SKM-1 (cell line): Measurements from ENCODE around the gene KCNV2.

Experiments
- DNase-seq: peaks from one replicate; lab custom pipeline; 2025; ENCODE audit not compliant: unreplicated experiment; lab: John Stamatoyannopoulos, UW

Gene KCNV2

DNA sequence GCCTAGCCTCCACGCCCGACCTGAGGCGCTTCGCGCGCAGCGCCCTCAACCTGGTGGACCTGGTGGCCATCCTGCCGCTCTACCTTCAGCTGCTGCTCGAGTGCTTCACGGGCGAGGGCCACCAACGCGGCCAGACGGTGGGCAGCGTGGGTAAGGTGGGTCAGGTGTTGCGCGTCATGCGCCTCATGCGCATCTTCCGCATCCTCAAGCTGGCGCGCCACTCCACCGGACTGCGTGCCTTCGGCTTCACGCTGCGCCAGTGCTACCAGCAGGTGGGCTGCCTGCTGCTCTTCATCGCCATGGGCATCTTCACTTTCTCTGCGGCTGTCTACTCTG, 1.4 kb downstream of the KCNV2 start:
- no peak for DNase-seq

DNA sequence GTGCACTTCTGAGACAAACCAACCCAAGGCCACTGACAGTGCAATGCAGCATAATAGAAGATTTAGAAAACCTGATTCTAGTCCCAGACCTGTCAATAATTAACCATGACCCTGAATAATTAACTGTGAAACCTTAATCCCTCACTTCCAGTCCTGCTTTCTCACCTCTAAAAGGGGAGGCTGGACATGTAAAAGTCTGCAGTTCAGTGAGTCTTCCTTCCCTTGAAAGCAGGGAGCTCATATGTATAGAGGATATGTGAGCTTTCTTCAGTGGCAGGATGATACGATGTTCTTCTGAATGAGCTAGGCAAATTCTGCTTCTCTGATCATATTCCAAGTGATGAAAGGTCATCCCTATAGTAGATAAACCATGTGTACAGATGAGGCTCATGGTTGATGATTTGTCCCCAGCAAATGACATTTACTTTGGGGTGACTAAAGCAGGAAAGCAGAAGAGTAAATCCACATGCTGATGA, 2.9 kb downstream of the KCNV2 start:
- DNase-seq, result no peak

DNA sequence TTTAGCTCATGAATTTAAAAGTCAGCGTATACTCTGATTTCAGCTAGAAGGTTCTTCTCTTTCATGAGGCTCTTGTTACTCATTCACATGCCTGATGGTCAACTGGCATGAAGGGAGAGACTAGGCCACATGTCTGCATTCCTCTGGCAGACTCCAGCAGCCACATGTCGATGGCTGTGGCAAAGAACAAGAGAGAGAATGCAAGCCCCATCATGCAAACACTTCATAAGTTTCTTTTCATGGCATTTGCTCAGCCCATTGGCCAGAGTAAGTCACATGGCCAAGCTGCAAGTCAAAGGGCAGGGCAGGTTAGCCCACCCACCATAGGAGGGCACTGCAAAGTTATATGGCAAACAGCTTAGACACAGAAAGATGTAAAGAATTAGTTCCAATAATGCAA, 5.4 kb downstream of the KCNV2 start:
- DNase-seq, result no peak

DNA sequence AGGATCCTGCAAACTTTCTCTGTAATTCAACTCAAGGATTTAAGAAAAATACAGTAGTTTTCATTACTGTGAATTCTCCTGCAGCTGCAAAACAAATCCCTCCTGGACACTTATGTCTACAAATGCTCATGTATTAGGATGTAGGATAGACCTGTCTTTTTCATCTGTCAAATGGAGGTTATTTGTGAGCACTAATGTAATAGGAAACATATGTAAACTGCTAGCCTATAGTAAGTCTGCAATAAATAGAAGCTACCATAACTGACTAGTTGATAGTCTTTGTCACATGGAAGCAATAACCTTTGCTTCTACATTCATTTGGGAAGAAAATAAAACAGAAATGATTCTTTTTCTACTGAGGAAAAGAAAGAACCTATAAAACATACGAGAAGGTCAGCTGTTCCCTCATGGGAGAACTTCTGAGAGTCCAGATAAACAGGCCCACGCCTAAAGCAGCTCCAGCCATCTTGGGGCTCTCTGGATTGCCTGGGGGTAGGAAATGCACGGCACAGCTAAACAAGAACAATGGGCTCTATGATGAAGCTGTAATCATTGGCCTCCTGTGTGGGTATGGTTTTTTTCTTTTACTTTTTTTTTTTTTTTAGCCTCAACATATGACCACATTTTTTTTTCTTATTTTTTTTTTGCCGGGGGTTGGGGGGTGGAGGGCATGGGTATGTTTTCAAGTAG, 6.2 kb downstream of the KCNV2 start:
- DNase-seq, result no peak

DNA sequence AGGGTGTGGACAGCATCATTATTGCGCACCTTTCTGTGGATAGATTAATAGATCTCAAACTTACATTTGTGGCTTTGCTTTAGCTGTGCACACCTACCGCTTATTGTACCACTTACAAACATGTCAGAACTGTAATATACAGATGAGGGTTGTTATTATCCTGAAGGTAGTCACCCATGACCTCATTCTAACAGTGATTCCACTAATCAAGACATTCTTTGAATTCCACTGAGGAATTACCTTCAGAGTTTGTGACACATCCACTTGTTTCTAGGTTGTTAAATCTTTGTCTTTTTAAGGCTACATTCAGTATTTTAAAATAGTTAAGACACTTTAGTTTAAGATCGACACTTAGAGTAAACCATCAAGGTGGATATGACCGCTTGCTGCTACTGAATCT, 7.8 kb downstream of the KCNV2 start:
- no peak for DNase-seq

DNA sequence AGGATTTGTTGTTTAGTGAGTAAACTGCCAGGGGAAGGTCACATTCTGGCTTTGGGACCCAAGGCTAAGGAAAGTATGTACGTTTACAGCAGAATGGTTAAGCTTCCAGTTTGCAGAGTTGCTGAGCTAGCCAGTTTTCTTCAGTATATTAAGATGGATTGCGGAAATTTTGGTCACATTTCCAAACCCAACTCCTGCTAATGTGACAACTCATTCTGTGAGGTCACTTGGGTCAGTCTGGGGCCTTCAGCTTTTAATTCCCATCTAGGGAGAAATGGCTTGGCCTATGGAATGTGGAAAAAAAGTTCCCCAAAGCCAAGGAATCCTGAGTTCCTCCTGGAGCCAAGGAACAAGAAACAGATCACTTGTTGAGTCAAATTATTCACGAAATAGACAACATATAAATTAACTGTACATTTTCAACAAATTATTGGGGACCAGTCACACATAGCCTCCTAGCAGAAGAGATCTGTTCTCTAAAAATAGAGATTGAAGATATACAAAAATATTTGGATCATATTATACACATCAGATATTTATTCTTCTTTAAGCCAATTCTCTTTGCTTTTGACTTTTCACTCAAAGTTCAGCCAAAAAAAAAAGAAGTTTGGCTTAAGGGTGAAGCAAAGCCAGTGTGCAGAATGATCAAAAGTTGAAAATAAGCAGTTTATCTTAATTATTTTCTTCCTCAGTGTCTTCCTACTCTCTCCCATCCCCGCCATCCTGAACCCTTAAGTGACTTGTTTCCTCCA, 8.8 kb downstream of the KCNV2 start:
- DNase-seq, result no peak

DNA sequence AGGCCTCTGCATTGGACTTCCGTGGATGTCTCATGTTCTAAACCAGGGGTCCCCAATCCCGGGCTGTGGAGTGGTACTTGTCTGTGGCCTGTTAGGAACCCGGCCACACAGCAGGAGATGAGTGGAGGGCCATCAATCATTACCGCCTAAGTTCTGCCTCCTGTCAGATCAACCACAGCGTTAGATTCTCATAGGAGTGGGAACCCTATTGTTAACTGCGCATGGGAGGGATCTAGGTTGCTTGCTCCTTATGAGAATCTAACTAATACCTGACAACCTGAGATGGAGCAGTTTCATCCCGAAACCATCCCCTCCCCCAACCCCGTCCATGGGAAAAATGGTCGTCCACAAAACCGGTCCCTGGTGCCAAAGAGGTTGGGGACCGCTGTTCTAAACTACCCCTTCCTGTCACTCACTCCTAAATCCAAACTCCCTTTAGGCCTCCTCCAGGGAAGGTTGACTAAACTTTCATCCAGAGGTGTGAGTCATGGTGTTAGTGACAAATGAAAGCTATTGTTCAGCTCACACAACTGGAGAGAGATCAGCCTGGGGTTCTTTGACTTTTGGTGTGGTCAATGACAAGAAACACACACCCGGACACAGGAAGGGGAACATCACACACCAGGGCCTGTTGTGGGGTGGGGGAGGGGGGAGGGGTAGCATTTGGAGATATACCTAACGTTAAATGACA, 9.5 kb downstream of the KCNV2 start:
- DNase-seq, result no peak

DNA sequence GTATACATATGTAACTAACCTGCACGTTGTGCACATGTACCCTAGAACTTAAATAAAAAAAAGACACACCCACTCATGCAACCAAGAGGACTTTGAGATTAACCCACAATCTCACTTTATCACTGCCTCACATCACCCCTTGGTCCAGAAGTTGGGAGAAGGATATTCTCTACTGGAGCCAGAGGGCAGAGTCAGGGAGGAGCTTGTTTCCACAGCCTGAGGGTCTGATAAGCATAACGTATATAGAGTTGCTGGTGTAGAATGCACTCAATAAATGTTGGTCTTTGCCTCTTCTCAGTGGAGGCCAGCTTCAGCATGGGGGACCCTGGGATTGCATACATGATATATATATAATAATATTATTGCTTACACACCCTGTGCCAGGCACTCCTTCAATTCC, 10.1 kb downstream of the KCNV2 start:
- DNase-seq, result no peak

DNA sequence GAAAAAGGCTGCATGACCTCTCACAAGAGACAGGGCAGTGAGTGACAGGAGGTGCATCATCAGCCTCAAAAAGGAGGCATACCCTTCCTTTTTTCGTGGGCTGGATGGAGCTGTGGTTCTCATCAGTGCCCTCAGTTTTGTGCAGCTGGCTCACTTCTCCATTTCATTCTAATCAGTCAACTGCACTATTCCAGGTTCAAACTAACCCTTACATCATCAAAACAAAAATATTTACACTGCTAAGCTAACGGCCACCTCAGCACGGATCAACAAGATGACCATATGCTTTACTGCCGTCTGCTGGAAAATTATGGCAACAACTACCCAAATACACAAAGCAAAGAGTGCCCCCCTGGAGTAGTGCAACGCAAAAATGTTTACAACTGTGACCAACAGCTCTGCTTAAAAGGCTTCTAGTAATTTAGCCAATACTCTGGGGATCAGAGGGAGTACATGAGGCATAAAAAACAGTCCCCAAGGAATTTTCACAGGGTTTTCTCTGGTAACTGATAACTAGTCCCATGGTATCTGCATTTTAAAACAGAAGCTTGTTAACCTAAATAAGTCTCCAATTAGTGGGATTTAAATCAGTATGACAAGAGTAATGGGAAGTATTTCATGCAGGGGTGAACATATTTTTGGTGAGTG, 10.8 kb downstream of the KCNV2 start:
- peak; percentile 19 for DNase-seq

DNA sequence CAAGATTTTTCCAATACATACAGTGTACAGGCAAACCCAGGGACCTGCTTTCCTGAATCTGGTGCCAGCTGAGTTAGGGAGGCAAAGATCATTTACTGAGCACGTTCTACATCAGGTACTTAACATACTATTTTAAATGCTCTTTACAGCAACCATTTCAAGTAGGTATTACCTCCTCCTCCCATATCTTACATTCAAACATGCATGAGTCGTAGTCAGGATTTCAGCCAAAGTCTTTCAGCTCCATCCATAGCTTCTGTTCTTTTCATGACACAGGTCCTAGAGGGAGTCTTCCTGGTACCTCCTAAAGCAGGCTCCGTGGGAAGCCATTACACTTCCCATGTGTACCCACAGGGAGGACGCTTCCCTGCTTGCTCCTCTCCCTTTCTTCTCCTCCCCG, 11.7 kb downstream of the KCNV2 start:
- DNase-seq, result no peak

DNA sequence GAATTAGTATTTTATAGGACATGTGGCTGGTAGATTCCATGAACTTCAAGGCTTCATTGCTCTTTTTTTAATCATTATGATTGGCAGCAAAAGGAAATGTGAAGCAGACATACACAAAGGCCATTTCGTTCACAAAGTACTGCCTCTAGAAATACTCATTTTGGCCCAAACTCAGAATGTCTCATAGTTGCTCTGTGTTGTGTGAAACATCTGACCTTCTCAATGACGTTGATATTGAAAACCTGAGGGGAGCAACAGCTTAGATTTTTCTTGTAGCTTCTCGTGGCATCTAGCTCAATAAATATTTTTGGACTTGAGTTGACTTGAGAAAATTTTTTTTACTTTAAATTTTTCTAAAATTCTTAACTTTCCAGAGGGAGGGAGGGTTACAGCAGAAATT, 12.4 kb downstream of the KCNV2 start:
- DNase-seq, result no peak

DNA sequence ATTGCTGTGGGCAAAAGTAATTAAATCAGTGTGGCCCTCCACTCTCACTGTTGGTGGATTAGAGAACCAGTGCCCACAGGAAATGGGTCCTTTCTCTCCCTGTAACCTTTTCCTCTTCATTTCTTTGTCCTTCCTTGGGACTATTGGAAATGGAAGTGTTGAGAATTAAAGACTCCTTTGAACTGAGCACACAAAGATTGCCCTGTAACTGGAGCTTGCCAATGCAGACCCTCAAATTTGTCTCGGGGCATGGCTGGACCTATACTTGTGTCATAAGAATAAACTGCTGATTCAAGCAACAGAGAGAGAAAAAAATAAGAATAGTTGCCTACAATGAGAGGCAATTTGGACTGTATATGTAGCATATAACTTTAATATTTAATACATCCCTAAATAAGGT, 13.7 kb downstream of the KCNV2 start:
- no peak for DNase-seq

DNA sequence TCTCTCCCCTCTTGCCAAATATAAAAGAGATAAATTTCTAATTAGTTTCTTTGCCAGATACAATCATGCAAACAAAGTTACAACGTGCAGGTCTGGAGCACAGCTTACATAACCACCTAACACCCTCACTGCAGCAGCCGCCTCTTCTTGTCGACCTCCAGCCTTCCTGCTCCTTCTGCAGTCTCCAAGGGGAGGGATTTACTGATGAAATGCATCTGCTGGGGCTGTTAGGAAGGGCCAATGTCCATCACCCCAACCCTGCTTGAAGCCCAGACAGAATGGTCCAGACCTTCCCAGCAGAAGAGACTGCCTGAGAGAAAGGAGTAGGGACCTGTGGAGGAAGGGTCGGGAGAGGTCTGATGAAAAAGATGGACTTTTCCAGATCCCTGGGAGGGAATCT, 15.2 kb downstream of the KCNV2 start:
- no peak for DNase-seq

DNA sequence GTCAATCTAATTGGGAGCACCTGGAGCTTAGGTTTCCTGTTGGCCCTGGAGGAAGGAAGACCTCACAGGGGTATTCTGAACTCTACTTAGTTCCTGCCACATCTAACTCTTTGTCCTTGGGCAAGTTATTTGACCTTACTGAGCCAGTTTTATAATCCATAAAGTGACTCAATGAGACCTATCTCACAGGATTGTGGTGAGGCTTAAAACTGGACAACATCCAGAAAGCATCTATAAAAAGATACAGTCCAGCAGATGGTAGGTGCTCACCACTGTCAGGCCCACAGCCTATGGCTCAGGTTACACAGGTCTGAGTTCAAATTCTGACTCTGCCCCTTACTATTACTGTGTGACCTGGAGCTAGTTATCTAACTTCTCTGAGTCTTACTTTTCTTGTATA, 23.3 kb downstream of the KCNV2 start:
- no peak for DNase-seq

DNA sequence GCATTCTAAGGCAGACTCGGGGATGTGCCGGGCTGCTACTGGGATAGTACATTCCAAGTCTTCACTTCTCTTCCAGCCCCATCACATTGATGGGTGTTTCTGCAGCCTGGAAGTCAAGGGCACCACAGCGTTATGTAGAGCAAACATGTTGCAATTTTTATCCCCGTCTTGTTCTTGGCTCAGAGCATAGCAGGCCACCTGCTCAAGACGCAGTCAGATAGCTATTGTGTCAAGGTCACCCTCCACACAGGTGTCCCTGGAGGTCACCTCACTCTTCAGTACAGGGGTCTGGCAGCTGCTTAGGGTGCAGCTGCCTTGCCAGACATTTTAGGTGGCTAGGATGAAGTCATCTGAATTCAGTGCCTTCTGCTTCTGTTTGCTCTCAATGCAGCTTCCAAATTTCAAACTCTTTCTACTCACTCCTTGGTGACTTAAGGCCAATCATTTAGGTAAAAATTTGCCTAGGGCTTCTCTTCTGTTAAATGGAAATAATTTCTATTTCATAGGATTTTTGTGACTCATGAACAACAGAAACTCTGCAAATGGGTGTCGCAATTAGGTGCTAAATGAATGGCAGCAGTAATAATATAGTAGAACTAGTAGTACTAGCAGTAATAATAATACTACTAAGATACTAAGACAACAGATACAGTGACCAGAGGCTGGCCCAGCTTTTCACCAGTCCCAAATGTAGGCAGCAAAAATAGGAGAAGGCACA, 24.3 kb downstream of the KCNV2 start:
- no peak for DNase-seq

DNA sequence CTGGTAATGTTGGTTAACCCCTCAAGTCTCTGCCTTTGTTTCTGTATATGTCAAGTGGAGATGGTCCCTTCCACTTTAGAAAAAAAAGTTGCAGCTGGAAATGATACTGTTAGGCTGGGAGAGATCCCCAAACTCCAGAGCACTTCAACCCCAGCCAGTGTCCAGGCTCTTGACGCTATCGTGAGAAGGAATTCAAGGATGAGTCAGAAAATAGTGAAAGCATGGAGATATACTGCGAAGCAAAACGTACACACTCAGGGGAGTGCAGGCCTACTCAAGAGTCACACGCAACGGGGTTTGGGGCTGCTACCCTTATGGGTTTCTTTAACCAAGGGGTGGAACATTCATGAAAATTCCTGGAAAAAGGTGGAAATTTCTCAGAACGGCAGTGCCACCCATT, 24.9 kb downstream of the KCNV2 start:
- no peak for DNase-seq

DNA sequence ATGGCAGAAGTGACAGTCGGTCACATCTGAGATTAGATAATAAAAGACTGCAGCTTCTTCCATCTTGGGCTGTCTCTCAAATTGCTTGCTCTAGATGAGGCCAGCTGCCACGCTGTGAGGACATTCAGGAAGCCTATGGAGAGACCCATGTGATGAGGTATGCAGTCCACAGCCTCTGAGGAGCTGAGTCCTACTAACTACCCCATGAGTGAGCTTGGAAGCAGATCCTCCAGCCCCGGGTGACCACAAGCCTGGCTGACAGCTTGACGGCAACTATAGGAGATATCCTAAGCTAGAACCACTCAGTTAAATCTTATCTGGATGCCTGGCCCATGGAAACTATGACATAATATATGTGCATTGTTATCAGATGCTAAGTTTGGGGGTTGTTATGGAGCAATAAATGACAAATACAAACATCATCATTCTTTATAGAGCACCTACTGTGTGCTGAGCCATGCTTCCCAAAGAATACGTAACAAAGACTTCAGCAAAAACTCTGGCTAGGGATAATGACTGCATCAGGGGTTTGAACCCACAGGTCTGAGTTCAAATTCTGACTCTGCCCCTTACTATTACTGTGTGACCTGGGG, 26.7 kb downstream of the KCNV2 start:
- DNase-seq, result no peak

DNA sequence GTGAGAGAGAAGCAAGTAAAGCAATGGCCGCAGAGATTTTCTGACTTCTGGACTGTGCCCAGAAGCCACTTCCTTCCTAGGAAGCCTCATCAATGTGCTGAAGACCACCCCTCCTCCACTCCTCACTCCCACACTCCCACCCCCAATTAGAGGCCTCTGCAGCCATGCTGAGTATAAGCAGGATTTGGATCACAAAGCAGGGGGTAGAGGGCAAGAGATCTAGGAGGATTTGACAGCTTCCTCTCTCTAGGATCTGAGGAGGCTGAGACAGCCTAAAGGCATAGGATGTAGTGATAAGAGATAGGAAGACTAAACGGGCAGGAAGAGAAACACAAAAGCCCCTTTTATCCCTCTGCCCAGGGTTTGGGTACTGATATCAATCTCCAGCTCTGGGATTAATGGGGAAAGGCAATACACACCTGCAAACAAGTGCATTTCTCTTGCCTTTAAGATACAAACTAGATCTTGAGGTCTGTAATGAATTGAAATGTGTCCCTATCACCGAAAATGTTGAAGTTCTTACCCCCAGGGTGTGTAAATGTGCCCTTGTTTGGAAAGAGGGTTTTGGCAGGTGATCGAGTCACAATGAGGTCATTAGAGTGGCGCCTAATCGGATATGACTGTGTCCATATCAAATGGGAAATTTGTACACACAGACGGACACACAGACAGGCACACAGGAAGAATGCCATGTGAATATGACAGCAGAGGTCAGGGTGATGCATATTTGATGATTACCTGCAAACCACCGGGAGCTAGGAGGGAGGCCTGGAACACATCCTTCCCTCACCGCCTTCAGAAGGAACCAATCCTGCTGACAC, 28.5 kb downstream of the KCNV2 start:
- no peak for DNase-seq

DNA sequence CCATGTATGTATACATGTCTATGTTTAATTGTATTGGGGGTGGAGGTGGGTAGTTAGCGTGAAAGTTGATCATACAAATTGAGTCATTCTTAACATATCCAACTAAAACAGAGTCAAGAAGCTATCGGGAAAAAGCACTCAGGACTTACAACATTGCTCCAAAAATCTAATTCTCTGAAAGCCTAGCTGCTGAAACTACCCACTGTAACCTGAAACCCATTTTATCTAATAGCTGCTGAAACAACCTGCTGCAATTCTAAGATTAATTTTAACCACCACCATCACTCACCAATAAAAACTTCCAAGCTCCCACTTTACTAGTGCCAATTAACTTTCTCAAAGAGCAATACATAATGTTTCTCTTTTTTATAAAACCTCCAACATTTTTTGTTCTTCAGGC, 32.2 kb downstream of the KCNV2 start:
- no peak for DNase-seq

DNA sequence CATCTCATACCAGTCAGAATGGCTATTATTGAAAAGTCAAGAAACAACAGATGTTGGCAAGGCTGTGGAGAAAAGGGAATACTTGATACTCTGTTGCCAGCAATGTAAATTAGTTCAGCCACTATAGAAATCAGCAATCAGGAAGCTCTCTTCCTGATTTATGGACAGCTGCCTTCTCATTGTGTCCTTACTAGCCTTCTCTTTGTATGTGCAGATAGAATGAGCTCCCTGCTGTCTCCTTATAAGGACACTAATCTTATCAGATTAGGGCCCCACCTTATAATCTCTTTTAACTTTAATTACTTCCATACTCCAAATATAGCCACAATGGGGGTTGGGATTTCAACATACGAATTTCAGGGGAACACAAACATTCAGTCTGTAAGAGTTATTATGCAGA, 38.0 kb downstream of the KCNV2 start:
- DNase-seq, result no peak
